Measurements from ENCODE around the gene FBXW11.
A peak's percentile ranks its signal among the peaks of the same experiment; 100 is the strongest.

The FBXW11 gene

DNA sequence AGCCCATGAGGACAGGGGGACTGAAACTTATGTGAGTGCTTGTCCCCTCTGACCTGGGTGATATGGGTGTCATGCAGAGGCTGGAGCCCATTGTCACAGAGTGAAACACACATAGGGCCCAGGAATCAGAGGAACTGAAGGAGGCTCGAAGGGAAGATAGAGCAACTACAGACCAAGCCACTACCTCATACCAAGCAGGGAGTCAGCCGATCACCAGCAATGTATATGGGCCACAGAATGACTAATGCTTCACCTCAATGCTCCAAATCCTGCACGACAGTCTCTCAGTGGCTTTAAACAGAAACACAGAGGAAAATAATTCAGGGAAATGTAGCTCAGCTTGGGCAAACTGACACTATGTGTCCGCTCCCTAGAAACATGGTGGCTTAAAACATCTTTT, 8.9 kb upstream of the FBXW11 start:
- DNase-seq (ENCODE audit: low spot score), result no peak

DNA sequence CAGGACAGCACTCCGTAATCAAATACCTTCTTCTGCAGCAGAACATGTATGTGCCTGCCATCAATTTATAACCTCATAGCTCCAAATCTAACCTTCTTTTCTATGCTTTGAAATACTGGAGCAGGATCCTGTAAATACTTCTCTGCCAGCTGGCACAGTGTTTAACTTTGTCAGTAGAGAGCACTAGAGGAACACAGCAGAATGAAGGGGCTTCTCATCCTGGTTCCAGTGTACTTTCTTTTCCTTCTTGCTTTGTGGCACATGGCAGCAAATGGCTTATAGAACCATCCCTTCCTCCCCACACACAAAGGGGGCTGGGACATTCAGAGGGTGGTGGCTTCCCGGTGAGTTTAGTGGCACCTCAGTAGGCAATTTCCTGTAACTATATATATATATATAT, 3.8 kb upstream of the FBXW11 start:
- no peak for DNase-seq (ENCODE audit: low spot score)

DNA sequence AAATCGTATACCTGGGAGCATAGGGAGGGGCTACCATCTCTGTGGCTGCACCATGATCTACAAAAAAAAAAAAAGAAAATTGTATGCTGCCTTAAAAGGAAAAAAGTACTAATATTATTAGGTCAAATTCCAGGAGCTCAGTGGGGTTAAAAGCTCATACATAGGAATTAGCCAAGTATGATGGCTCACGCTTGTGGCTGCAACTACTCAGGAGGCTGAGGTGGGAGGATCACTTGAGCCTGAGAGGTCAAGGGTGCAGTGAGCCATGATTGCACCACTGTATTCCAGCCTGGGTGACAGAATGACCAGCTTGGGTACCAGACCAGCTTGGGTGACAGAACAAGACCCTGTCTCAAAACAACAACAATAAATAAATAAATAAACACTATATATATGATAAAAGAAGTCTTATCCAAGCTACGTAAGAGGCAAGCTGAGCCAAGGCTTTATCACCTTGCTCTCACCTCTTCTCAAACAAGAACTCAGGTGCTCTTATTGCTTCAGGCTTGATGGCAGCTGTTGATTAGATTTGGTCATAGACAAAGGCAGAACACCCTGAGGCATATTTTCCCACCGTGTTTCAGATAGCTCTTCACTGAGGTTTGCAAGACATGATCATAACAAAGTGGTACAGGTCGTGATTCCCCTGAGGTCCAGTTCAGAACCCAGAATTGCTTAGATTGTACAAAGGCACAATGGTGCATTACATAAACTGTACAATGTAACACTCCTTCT, 3.3 kb upstream of the FBXW11 start:
- no peak for DNase-seq (ENCODE audit: low spot score)

DNA sequence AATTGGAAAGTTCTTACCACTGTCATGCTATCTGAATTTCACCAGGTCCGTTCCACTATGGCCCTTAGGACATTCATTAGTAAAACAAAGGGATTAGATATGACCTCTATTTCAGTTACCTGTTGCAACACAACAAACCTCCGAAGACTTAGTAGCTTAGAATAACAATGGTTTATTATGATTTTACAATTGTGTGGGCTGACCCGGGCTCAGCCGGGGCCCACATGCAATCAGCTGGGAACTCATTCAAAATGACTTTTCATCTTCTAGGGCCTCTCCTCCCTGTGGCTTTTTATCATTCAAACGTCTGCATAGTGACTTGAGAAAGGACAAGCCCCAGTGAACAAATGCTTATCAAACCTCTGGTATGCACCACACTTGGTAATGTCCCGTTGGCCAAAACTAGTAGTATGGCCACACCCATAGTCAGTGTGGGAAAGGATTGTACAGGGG, 2.3 kb upstream of the FBXW11 start:
- no peak for DNase-seq (ENCODE audit: low spot score)

DNA sequence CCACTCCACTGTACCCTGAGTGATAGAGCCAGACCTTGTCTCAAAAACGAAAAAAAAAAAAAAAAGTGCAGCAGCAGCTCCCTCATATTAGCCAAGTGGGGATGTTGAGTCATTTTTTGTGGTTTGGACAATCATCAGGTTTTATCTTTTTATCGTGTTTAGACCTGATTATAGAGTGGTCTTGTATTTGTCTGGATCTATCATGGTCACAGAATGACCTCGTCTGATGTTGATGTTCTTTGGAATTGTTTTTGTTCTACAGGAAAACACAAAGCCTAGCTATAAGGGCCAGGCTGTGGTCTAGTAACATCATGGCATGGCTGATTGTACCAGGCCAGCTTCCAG, 1.6 kb upstream of the FBXW11 start:
- DNase-seq (ENCODE audit: low spot score), result no peak

DNA sequence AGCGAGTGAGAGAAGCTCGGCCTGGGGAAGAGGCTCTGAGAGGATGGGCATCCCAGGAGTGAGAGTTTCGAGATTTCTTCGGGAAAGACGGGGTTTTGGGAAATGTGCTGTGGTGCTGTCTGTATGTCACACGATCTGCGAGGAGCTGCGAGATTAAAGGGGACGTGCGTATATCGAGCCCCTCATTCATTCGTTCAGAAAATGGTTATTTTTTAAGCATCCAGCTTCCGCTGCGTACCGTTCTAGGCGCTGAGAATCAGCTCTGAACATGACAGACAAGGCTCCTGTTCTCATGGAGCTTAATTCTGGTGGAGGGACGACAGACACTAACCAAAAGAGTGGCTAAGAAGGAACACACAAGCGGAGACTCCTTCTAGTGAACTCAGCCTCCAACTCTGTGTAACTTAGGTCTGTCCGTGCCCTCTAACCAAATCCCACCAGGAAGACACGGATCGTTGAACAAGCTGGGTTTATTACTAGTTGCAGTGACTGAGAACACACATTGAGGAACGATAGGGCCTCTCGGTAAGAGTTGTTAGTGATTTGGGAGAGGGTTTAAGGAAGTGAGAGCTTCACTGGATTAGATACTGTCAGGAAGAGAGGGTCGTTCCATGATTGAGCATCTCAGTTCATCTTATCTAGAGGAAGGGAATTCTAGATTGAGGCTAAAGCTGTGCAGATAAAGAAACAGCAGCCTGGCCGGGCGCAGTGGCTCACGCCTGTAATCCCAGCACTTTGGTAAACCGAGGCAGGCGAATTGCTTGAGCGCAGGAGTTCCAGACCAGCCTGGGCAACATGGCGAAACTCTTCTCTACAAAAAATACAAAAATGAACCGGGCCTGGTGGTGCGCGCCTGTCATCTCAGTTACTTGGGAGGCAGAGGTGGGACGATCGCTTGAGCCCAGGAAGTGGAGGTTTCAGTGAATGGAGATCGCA, 1.0 kb upstream of the FBXW11 start:
- no peak for DNase-seq (ENCODE audit: low spot score)

DNA sequence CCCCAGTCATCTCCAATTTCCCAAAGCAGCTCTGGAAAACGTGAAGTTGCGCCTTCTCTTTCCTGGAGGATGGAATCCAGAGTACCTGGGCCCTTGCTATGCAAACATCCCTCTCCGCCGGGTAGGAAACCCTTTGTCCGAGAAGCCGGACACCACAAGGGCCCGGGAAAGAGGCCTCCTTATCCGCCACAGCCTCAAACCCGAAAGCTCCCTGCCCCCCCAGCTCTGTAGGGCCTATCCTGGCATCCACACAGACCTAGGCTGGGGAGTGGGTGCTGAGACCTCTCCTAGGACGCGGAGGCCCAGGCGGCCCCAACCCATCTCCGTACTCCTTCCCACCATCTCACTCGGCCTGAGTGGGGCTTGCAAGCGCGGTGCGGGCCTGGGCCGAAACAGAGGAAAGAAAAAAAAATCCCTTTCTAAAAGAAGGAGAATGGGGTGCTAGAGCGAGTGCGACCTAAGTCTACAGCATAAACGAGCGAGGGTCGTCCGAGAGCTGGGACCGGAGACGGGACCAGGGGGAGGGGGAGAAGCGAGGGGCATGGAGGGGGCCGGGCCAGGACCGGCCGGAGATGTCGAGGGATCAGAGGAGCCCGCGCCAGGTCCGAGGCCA, 624 bp downstream of the FBXW11 start:
- no peak for DNase-seq (ENCODE audit: low spot score)

DNA sequence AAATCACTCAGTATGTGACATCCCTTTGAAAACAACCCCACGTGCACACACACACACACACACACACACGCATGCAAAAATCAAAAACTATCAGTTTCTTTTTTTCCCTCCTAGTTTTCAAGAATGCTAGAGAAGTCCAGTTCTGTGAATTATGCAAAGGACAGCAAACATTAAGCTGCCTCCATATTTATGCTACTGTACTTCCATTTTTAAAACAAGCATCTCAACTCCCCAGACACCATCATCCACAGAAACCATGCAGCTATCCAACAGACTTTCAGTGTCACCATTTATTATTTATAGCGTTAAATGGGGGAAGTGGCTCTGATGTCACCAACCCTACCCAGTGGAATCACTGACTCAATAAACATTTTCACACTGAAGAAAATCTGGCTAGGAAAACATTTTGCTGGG, 1.6 kb downstream of the FBXW11 start:
- DNase-seq (ENCODE audit: low spot score), result peak; percentile 35

DNA sequence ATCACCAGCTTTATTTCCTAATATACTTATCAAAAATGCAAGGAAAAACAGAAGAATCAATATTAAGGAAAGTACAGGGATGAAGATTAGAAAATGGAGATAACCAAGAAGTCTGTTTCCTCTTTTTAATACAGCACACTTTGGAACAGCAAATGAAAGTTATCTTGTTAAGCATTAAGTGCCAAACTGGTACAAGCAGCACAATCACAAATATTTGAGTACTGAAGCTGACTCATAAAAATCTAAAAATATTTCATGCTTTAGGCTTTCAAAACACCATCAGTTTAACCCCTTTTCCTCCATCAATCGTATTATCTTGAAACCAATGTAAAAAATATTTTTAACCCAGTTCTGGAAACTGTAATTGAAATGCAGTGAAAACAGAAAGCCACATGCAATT, 2.7 kb downstream of the FBXW11 start:
- DNase-seq (ENCODE audit: low spot score), result no peak

DNA sequence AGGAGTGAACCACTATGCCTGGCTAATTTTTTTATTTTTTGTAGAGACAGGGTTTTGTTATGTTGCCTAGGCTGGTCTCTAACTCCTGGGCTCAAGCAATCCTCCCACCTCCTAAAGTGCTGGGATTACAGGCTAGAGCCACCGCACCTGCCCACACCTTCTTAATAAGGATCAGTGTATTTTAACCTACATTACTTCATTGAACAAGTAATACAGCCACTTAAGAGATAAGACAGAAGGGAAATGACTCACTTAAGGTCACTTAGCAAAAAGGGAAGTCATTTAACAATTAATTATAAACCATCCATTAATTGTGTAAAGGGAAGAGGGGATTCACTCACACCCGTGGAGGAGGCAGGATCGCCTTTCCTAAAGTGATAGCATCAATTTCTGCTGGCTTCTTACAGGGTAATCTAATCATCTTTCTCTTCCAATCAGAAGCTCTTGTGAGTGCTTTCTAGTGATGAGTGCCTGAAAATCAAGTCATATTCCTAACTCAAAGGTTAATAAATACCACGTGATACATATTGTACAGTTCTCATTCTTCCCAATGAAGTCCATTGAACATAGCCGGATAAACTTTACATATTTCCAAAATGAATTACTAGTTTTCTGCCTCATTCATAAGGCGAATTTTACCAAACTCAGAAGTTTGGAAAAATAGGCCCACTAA, 3.5 kb downstream of the FBXW11 start:
- no peak for DNase-seq (ENCODE audit: low spot score)

DNA sequence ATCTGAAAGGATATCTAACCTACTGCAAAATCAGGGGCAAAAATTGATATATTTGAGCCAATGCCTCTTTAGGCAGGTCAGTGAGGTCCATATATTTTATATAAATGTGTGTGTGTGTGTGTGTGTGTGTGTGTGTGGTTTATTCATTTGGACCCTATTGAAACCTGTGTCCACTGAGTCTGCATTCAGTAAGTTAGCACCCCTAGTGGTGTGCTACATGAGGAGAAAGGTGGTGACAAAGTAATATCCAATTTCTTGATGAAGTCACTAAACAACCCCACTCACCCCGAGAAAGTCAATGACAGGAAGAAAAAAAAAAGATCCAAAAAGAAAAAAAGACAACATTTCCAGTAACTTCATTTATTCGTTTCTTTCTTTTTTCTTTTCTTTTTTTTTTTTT, 4.1 kb downstream of the FBXW11 start:
- peak; percentile 22 for DNase-seq (ENCODE audit: low spot score)

DNA sequence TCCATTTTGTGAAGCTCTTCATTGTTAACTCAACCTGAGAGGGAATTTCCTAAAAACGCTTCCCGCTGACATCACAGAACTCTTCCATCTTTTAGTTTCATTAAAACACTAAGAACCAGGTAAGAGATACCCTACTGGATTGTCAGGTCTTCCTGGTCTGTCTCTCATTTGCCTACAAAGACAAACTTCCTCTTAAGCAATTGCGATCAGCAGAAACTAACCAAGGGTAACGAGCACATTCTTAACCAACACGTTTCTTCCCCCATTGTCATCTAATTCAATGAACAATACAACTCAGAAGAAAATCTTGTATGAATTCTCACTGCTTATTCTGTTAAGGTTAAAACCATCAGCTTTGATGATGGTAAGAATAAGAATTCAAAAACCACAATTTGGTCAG, 6.6 kb downstream of the FBXW11 start:
- DNase-seq (ENCODE audit: low spot score), result no peak

DNA sequence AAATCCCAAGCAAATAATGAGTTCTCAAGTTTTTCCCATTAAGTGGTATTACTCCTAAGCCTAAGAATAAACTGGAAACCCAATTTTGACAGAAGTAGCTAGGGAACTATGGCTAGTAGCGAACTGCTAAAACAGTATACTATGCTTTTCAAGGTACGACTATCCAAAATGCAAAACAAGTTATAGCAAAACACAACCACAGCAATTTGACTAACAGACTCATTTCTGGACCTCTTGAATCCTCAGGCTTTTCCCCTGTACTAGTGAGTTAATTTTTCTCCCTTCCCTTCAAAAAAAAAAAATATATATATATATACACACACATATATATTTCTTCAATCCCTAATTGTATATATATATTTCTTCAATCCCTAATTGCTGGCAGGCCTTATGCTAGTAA, 7.3 kb downstream of the FBXW11 start:
- DNase-seq (ENCODE audit: low spot score), result no peak

DNA sequence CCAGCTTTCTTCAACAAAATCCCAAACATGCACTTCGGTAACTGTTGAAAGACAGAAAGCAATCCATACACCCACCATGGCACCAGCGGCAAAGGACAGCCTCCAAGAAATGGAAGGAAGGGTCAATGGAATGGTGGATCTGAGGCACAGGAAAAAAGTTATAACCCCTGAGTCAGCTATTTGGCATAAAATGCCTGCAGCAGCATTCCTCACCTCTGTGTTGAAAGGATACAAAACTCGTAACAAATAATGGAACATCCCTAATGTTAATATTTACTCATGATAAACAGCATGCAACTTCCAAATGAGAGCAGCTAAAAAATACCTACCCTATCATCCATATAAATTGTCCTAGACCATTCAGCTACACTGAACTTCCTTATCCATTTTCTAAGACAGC, 9.4 kb downstream of the FBXW11 start:
- no peak for DNase-seq (ENCODE audit: low spot score)

DNA sequence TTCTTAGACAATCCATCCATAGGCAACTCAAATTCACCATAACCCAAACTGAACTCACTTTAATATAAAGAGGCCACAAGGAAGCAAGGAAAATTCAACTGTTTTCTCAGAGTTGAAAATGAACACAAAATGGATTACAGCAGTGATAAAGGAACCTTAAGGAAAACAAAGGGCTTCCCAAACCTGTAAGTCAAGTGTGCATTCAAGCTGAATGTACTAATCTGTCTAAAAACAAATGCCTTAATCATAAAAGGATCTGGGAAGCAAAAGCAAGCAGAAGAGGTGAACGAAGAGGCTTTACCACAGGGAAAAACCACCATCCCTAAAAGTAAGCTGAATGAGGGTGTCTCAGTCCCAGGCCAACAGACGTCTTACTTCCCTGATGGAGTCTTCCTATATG, 13.6 kb downstream of the FBXW11 start:
- no peak for DNase-seq (ENCODE audit: low spot score)

DNA sequence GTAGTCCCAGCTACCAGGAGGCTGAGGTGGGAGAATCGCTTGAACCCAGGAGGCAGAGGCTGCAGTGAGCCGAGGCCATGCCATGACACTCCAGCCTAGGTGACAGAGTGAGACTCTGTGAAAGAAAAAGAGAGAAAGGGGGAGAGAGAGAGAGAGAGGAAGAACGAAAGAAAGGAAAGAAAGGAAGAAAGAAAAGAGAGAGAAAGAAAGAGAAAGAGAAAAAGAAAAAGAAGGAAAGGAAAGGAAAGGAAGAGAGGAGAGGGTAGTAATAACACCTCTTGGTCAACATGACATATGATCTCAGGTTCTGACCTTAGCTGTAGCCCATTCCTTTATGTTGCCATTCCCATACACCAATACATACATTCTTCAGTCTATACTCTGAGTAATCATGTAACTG, 14.1 kb downstream of the FBXW11 start:
- no peak for DNase-seq (ENCODE audit: low spot score)

DNA sequence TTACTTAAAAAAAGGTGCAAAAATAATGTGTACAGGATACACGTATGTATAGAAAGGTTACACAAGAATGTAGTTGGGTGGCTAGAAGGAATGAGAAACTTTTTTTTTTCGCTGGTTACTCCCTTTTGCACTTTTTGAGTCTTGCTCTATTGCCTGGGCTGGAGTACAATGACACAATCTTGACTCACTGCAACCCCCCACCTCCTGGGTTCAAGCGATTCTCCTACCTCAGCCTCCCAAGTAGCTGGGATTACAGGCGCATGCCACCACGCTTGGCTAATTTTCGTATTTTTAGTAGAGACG, 15.8 kb downstream of the FBXW11 start:
- DNase-seq (ENCODE audit: low spot score), result no peak

DNA sequence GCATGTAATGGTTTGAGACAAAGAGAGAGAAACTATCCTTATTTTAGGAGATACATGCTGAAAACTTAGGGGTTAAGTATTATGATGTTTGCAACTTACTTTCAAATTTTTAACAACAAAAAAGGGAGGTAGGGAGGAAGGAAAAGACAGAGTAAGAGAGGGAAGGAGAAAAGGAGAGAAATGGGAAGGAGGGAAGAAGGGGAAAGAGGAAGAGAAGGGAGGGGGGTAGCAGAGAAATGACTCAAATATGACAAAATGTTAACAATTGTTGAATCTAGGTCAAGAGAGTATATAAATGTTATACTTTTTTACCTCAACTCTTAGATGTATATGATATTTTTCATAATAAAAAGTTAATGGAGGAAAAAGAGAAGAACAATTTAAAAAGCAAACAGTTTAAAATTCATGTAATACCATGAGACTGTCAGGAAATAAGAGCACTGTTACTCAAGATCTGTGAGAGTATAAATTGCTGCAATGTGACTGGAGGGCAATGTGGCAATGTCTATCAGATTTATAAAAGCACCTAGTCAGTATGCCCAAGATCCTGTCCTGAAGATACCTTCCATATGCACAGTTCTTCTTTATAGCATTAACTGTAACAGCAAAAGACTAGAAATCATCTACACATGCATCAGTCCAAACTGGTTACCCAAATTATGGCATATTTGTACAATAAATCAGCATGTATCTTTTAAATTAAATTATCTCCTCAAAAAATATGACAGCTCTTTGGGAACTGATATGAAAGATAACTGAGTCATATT, 16.3 kb downstream of the FBXW11 start:
- DNase-seq (ENCODE audit: low spot score), result no peak

DNA sequence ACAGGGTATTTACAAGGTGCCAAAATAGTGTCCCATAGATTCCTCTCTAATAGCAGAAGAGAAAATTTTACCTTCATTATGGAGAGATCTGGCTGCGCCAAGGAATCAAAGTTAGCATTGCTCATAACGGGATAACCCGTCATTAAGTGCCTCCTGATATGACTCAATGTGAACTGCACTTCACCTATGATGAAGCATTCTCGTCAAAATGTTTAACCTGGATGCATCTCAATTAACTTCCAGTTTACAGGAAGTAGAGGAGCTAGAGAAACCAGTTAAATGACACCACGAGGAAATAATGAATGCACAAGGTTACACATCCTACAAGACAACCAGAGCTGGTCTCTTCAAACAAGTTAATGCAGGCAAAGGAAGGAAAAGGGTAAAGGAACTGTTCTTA, 17.2 kb downstream of the FBXW11 start:
- DNase-seq (ENCODE audit: low spot score), result no peak

DNA sequence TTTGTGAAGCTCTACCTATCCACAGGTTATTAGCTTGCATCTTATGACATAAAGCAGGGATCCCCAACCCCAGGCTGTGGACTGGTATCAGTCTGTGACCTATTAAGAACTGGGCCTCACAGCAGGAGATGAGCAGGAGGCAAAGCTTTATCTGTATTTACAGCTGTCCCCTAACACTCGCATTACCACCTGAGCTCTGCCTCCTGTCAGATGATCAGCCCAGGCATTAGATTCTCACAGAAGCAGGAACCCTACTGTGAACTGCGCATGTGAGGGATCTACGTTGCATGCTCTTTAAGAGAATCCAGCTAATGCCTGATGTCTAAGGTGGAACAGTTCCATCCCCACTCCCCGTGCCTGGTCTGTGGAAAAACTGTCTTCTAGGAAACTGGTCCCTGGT, 19.7 kb downstream of the FBXW11 start:
- DNase-seq (ENCODE audit: low spot score), result no peak

DNA sequence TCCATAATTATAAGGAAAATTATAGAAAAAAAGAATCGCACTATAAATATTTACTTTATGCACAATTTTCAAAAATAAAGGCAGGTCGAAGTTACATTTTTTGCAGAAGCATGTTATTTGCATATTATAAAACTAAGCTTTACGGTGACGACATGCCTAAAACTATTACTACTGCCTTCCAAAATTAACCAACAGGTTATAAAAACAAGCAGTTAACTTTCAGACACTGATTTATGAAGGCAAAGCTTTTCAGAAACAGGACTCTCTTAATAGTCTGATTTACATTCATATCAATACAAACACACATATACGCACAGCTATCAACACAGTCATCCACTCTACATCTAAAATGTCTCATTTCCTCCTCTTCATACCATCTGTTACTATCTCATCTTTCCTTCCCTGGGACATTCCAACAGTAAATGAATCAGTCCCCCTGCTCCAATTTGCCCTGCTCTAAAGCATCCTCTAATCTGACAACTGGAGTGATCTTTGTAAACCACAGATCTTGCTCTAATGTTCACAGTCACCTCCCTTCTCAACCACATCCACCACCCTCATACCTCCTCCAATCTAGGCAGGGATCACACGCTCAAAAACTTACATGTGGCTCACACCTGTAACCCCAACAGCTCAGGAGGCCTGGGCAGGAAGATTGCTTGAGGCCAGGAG, 21.6 kb downstream of the FBXW11 start:
- peak; percentile 39 for DNase-seq (ENCODE audit: low spot score)
